RWPE2 (cell line): ENCODE results near the gene CEP95.
A peak's percentile ranks its signal among the peaks of the same experiment; 100 is the strongest.

ENCODE experiments used
- ATAC-seq: fragments of 200-7000 bp; cut with Tn5 transposase; 3 replicates; pipeline ENCODE4 v1.9.1; 2021; ENCODE audit warnings: low read depth
- DNase-seq: peaks from one replicate; pipeline ENCODE4 v3.0.0-alpha.2; 2020; ENCODE audit warnings: low spot score
- H3K27ac ChIP-seq: fragments of 450-650 bp; 2 replicates; pipeline ENCODE4 v1.5.1; 2017; ENCODE audit warnings: mild to moderate bottlenecking; ENCODE audit not compliant: poor library complexity, severe bottlenecking
- H3K27me3 ChIP-seq: fragments of 250-450 bp; sonication (Bioruptor Pico); 2 replicates; pipeline ENCODE4 v1.5.1; 2021; ENCODE audit warnings: mild to moderate bottlenecking, moderate library complexity; ENCODE audit not compliant: insufficient read depth, poor library complexity, severe bottlenecking
- H3K36me3 ChIP-seq: fragments of 250-450 bp; sonication (Bioruptor Pico); 2 replicates; pipeline ENCODE4 v1.5.1; 2020; ENCODE audit warnings: low read depth, mild to moderate bottlenecking, moderate library complexity
- H3K4me1 ChIP-seq: fragments of 250-450 bp; sonication (Bioruptor Pico); 2 replicates; pipeline ENCODE4 v1.5.1; 2021; ENCODE audit warnings: mild to moderate bottlenecking, moderate library complexity; ENCODE audit not compliant: insufficient read depth, poor library complexity, severe bottlenecking
- H3K4me3 ChIP-seq: fragments of 250-450 bp; sonication (Bioruptor Pico); 2 replicates; pipeline ENCODE4 v1.5.1; 2021; ENCODE audit warnings: mild to moderate bottlenecking, moderate library complexity; ENCODE audit not compliant: severe bottlenecking
- H3K9me3 ChIP-seq: fragments of 250-450 bp; sonication (Bioruptor Pico); 2 replicates; pipeline ENCODE4 v1.5.1; 2021; ENCODE audit warnings: mild to moderate bottlenecking, moderate library complexity; ENCODE audit not compliant: severe bottlenecking
- TF ChIP-seq, protein P1 (sequence below): fragments of 450-650 bp; IDR thresholded peaks from one replicate; pipeline ENCODE4 v1.5.1; 2017; ENCODE audit warnings: mild to moderate bottlenecking, moderate library complexity; ENCODE audit not compliant: poor library complexity, severe bottlenecking

Gene CEP95

DNA sequence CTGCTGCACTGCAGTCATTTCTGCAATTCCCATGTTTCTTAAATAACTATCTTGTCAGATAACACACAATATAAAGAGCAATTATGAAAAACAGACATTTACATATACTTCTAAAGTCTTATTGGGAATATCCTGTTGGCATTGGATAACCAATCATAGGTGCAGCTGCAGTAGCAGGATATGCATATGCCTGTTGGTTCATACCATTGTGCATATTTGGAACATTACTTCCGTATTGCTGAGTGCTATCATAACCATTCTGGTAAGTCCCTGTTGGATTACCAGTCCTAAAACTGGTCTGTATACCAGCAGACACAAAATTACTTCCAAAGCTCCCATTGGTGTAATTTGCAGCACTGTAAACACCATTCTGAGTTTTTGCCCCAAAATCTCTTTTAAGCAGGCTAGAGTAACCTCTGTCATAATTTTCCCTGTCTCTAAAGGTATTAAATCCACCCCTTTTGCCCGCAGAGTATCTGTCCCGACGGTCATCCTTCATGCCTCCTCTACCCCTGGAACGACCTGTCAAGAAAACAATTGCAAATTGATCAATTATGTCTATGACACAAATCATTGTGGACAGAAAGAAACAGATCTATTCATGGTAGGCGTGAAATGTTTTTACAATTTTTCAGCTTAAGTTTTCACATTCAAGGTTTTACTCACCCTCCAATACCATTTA, 6.8 kb upstream of the CEP95 start:
- H3K36me3 ChIP-seq = peaks cover 78% of the 10 kb centered on the region
- no peaks in the 10 kb centered on the region for H3K27me3 ChIP-seq
- peak overlapping the region; percentile 86 for H3K27ac ChIP-seq
- H3K4me3 ChIP-seq = no peak overlapping the region
- TF ChIP-seq, protein P1, sequence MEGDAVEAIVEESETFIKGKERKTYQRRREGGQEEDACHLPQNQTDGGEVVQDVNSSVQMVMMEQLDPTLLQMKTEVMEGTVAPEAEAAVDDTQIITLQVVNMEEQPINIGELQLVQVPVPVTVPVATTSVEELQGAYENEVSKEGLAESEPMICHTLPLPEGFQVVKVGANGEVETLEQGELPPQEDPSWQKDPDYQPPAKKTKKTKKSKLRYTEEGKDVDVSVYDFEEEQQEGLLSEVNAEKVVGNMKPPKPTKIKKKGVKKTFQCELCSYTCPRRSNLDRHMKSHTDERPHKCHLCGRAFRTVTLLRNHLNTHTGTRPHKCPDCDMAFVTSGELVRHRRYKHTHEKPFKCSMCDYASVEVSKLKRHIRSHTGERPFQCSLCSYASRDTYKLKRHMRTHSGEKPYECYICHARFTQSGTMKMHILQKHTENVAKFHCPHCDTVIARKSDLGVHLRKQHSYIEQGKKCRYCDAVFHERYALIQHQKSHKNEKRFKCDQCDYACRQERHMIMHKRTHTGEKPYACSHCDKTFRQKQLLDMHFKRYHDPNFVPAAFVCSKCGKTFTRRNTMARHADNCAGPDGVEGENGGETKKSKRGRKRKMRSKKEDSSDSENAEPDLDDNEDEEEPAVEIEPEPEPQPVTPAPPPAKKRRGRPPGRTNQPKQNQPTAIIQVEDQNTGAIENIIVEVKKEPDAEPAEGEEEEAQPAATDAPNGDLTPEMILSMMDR = no peak
- DNase-seq (no peak), ATAC-seq (no peak)
- H3K9me3 ChIP-seq = no peaks in the 10 kb centered on the region
- H3K4me1 ChIP-seq = peaks cover 36% of the 10 kb centered on the region

DNA sequence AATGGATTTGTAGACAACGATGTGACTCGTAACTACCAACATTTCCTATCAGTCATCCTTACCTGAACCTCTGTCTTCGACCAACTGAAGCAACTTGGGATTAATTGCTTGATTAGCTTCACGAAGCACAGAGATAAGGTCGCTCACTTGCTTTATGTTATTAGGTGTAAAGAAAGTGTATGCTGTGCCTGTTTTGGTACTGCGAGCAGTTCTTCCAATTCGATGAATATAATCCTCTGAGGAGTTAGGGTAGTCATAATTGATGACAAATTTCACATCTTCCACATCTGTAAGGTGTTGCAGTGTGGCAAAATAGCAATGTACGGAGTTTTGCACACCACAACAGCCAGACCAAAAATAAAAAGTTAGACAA, 6.3 kb upstream of the CEP95 start:
- Histone ChIP-seq H3K9me3 (no peaks in the 10 kb centered on the region), H3K4me1 (peaks cover 32% of the 10 kb centered on the region), H3K36me3 (peaks cover 83% of the 10 kb centered on the region), H3K27me3 (no peaks in the 10 kb centered on the region), H3K27ac (peak overlapping the region; percentile 13), H3K4me3 (no peak overlapping the region)
- no peak for DNase-seq
- TF ChIP-seq, protein P1 = no peak
- no peak for ATAC-seq

DNA sequence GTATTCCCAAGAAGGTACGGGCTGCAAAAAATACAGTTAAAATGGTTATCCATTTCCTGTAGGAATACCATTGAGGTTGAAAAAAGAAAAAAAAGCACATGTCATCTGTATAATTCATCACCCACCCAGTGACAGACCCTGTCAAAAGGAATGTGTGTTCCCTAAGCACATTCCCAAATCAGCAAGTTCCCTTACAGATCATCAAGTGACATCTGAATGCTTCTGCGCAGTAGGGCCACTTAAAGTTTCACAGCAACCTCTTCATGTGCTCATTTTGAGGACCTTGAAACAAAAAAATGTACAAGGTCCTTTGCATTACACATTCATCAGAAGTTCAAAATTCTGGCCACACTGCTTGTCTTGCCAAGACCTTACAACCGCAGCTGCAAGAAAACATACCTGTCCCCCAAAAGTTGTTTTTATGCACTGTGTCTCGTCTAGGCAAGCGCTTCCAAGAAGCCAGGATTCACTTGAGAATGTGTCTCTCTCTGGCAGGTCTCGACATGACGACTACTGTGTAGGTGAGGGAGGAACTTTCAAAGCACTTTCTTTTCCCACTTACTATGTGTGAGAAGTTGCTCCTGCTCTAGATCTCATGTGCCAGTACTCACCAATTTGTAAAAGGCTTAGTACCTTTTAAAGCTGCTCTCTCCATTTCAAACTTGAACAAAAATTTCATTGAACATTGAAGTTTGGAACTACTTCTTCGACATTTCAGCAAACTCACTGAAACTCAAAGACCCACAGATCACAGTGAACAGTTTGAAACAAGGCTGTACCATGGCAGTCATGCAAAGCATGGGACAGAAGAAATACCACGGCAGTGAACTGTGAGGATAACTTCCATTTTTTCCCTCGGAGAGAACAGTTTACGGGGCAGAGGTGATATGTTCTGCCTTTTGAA, 5.7 kb upstream of the CEP95 start:
- peaks cover 28% of the 10 kb centered on the region for H3K4me1 ChIP-seq

DNA sequence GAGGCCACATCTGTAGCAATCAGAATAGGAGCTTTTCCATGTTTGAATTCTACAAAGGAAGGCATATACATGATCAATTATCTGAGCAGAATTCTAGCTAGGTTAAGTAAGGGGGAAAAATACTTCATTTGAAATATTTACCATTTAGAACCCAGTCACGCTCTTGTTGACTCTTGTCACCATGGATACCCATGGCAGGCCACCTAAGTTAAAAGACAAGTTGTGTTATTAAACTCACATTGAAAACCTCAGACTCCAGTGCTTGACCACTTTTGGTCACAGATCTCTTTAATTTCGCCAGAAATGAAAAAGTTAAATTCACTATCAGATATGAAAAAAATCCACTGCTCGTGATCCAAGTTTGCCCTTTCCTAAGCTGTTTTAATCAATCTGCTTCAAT, 4.8 kb upstream of the CEP95 start:
- ATAC-seq = no peak
- Histone ChIP-seq H3K9me3 (no peaks in the 10 kb centered on the region), H3K27ac (peak overlapping the region; percentile 13), H3K27me3 (no peaks in the 10 kb centered on the region), H3K36me3 (peaks cover 86% of the 10 kb centered on the region), H3K4me3 (no peak overlapping the region), H3K4me1 (peaks cover 28% of the 10 kb centered on the region)
- no peak for DNase-seq
- TF ChIP-seq, protein P1 = no peak

More for the DNA sequence above, 5.7 kb upstream of the CEP95 start:
- no peak for ATAC-seq
- Histone ChIP-seq H3K27me3 (no peaks in the 10 kb centered on the region), H3K36me3 (peaks cover 86% of the 10 kb centered on the region), H3K27ac (peak overlapping the region; percentile 13), H3K4me3 (no peak overlapping the region), H3K9me3 (no peaks in the 10 kb centered on the region)
- TF ChIP-seq, protein P1 = no peak
- DNase-seq = no peak
